ENCODE measurements around the gene PITX3.

PITX3 gene

DNA sequence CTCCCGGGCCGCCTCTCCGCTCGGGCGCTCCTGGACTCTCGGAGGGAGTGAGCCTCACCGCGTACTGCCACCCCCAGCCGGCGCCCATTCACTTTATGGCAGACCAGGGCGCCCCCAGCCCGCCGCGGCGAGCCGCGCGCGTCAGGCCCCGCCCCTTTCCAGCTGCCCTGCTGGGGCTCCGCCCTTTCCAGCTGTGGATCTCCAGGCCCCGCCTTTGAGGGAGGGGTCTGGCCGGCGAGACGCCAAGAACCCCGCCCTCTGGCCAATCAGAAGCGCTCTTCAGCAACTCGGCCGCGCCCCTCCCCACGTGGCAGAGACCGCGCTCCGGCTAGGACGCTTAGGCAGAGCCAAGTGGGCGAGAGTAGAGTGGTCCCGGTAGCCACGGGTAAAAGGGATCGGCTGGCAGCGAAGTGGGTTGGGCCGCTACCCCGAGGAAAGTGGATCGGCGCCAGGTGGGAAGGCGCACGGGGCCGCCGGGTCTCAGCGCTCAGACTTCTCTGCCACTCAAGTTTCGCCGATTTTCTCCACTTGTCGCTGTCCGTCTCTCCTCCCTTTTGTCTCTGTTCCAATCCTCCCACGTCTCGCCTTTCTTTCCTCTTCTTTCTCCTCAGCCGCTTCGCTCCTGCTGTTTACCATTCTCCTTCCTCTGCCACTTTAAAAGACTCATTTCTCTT is at the start of gene PITX3:
TSS of gene PITX3 (minus strand) at position 69 of the 674 bp plus-strand sequence. CDS start 9,432 bp downstream, outside the sequence.
- DNase-seq = peak; percentile 80

DNA sequence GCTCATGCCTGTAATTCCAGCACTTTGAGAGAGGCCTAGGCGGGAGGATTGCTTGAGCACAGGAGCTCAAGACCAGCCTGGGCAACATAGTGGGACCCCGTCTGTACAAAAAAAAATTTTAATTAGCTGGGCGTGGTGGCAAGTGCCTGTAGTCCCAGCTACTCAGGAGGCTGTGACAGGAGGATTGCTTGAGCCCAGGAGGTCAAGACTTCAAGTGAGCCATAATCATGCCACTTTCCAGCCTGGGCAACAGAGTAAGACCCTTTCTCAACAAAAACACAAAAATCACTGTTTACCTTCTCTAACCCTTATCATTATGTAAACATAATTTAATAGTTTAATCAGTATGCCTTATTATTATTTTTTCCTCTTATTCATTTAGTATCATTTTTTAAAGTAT is 48.5 kb upstream of the PITX3 start:
- no peak for DNase-seq

DNA sequence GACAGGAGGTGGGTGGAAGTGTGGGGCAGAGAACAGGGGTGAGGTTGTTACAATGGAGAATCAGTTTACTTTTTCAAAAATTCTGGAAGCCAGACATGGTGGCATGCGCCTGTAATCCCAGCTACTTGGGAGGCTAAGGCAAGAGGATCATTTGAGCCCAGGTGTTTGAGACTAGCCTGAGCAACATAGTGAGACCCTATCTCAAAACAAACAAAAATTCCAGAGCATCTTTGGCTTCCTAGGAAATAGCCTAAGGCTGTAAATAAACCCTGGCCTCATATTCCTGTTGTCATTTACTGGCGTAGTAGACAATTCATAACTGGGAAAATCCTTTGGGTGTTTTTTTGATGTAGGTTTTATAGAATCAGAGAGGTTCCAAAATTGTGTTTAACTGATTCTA is 48.0 kb upstream of the PITX3 start:
- no peak for DNase-seq

- no peak for DNase-seq
Observed at GRCh38 chr10:102287991-102288390, 46.7 kb upstream of the PITX3 start.

- DNase-seq = no peak
Observed at GRCh38 chr10:102287538-102287937, 46.2 kb upstream of the PITX3 start.

DNA sequence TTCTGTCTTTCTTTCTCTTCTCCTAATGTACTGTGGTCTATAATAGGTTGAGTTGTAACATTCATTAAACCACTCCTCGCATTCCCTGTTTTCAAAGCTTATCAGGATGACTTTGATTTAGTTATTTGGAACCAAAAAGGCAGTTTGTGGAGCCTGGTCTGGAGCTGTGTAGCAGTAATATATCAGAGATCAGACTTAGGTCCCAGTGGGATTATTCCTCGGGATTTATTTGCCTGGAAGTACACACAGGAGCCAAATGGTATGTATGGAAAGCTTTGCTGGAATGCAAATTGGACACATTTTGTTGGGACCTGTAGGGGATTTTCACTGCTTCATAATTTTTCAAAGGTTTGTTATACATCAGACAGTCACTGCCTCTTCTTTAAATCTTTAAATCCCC is 44.9 kb upstream of the PITX3 start:
- DNase-seq = no peak

GRCh38 chr10:102285133-102285532 is 43.8 kb upstream of the PITX3 start:
- no peak for DNase-seq

GRCh38 chr10:102284531-102284930 is 43.2 kb upstream of the PITX3 start:
- no peak for DNase-seq

DNA sequence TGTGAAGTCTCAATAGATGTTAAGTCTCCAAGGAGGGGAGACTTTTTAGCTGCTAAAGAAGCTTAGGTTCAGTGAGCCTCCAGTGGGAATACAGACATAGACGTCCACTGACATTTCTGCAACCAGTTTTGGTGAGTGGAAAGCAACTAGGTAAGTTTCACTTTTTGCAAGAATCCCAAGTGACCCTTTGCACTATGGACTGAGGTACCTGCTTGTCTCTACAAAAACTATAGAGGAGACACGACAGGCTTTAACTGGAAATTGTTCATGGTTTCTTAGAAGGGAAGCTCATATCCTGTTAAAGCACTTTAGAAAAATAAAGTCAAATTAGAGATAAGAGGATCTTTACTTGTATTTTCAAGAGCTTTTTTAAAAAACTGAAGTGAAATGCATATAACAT is 42.6 kb upstream of the PITX3 start:
- DNase-seq = no peak

- DNase-seq = no peak
Observed at GRCh38 chr10:102283488-102283887, 42.2 kb upstream of the PITX3 start.

- no peak for DNase-seq
Observed at GRCh38 chr10:102281102-102281487, 39.8 kb upstream of the PITX3 start.

DNA sequence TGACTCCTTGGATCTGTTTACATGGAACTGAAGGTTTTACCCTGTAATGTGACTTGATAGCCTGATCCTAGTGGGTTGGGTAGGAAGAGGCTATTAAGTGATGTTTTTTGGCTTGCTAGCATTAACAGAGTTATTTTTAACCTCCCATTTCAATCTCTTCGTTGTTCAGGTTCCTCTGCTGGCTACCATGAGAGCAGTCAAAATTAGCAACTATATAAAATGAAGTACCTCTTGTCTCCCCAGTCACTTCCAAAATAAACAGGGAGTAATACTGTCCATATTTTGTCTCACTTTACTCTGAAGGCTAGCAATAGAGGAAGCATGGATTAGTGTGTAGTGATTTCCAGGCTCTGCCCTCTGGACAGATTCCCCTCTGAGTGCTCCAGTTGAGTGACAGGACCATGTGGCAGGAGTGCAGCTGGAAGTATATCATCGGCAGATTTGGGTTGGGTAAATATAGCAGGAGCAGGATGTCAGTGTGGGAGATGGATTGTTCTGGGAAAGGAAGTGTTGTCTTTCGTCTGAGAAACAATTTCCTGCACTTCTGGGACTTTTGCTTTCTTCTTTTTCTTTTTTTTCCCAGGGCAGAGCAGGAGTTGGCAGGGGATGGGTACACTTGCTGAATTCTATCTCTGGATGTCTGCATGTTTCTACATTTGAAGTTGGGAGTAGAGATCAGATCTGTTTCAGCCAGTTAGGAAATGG is 39.2 kb upstream of the PITX3 start:
- no peak for DNase-seq

DNA sequence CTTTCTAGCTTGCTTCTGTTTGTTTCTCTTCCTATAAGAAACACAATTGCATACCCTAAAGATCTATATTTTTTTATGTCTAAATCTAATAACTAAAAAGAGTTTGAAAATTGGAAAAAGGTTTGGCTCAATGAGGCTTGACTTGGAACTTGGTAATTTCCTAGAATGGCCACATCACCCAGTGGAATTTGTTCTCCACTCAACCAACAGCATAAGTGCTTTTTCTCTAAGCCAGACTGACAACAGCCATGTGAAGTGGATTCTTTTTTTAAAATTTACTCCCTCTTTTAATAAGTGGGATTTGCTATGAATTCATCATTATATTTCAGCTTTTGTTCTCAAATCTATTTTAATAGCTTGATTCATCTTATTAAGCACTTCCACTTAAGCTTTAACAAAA is 37.8 kb upstream of the PITX3 start:
- no peak for DNase-seq

GRCh38 chr10:102275343-102275742 is 34.0 kb upstream of the PITX3 start:
- no peak for DNase-seq

DNA sequence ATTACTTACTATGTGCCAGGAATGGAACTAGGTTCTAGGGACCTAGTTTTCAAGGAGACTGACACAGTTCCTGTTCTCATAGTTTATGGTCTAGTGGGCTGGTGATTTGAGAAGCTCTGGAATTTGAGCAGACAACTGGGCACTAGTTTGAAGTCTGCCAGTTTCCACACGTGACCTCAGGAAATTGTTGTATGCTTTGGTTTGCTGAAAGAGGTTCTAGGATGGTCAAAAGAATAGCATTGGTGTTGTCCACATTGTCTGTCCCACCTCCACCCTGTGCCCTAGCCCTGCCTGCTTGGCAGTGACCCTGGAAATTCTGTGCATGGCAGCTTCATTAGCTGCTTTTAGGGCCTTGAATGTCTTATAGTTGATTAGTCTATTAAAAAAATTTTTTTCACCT is 32.8 kb upstream of the PITX3 start:
- no peak for DNase-seq

DNA sequence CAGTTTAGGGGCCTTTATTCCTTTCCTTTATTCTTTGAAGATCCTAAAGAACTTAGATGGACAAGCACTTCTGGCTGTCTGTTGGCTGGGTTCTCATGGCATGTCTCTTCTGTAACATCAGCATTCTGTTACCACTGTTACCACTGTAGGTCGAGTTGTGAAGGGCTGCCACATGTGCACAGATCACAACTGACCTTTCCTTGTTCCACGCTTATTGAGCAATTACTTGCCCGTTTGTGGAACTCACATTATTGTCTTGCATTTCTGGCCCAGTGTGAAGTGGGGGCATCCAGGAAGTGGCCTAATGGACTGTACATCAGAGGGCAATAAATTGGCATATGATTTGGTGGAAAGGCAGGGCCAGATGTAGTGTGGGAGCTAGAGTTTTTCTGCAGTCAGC is 27.7 kb upstream of the PITX3 start:
- DNase-seq = no peak

- DNase-seq = no peak
Observed at GRCh38 chr10:102268375-102268888, 27.1 kb upstream of the PITX3 start.

GRCh38 chr10:102267748-102268147 is 26.4 kb upstream of the PITX3 start:
- no peak for DNase-seq

DNA sequence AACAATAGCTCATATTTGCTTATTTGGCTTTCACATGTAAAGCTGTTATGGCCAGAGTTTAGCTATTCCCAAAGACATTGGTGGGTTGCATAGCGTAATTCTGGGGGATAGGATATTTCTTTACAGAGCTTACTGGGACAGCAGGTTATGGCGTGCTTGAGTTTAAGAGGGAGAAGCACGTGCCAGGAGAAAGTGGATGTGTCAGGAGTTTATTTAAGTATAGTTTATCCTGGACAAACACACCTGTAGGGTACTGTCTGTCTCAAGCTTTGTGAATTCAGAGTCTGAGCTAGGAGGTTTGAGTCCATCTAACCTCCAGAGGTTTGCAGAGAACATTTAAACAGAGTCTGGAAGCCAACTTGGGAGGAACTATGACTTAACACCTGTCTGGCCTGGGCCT is 25.4 kb upstream of the PITX3 start:
- no peak for DNase-seq

GRCh38 chr10:102264371-102264770 is 23.1 kb upstream of the PITX3 start:
- no peak for DNase-seq

- no peak for DNase-seq
Observed at GRCh38 chr10:102262744-102263370, 21.5 kb upstream of the PITX3 start.

DNA sequence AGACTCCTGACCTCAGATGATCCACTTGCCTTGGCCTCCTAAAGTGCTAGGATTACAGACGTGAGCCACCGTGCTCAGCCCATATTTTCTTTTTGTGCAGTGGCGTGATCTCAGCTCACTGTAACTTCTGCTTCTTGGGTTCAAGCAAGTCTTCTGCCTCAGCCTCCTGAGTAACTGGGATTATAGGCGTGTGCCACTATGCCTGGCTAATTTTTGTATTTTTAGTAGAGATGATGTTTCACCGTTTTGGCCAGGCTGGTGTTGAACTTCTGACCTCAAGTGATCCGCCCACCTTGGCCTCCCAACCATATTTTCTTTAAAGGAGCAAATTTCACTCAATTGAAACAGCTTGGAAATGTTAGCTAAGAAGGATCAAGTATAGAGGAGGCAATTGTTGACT is 20.5 kb upstream of the PITX3 start:
- DNase-seq = no peak

DNA sequence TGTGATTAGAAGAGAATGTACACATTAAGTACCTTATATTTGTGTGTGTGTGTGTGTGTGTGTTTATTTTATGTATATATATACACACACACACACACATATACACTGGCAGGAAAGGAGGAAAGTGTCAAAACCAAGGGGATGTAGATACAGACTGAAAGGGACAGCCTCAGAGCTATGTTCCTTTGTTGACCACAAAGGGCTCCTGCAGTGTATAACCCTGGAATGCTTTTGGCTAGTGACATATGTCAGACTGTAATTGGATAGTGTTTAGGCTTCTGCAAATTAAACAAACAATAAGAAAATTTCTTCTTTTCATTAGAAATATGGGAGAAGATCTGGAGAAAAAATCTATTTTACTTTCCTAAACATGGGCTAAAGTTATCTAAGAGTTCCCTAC is 19.9 kb upstream of the PITX3 start:
- no peak for DNase-seq

- DNase-seq = no peak
Observed at GRCh38 chr10:102255404-102255803, 14.1 kb upstream of the PITX3 start.

Measured in GDM1 (cell line).